Breast epithelium (tissue), 3 donors: ENCODE results near the gene MBTPS1.

Experiments used
- CTCF ChIP-seq, 3 donors: fragments of 450-650 bp; IDR thresholded peaks; one replicate each; pipeline ENCODE4 v1.5.1; 2016 to 2017; ENCODE audit warnings: antibody characterized with exemption in 3 of 3, mild to moderate bottlenecking in 3 of 3, moderate library complexity in 3 of 3
- POLR2A ChIP-seq: fragments of 450-650 bp; IDR thresholded peaks from one replicate; pipeline ENCODE4 v1.6.1; 2016; ENCODE audit warnings: antibody characterized with exemption, mild to moderate bottlenecking, moderate library complexity
- POLR2AphosphoS5 ChIP-seq, 3 donors: sonication (generic); formaldehyde crosslinking; IDR thresholded peaks; one replicate each; pipeline ENCODE4 v1.6.1; 2017; ENCODE audit warnings: antibody characterized with exemption in 3 of 3

GRCh38 chr16:84082110-84082509 is 34.6 kb downstream of the MBTPS1 start:
- TF ChIP-seq CTCF (IDR thresholded peaks at IDR 0.05) (no peak), POLR2A (no peak), POLR2AphosphoS5 (IDR thresholded peaks at IDR 0.05) (no peak)
